ENCODE results near the gene METTL24. TPM values are rescaled to one million over a fixed set of nuclear protein-coding genes. Genes with fewer than 3 reads are reported as not detected.
A peak's percentile ranks its signal among the peaks of the same experiment; 100 is the strongest.
"Not testable (repeated sequence)": the region's sequence is repeated elsewhere in the genome, so short reads cannot be mapped to it uniquely, and the experiment has no call there.

Gene METTL24
- total RNA-seq, 1 experiment from 2014 or later, result 0.61 TPM

- no peak overlapping the region for H3K4me3 Mint-ChIP-seq
- H4K20me1 ChIP-seq (ENCODE audit: control insufficient read depth, insufficient read depth, insufficient read length), result no peaks in the 10 kb centered on the region
- no peak overlapping the region for H3K14ac ChIP-seq (ENCODE audit: insufficient read depth, low read length)
- no peaks in the 10 kb centered on the region for H3K79me1 ChIP-seq (ENCODE audit: insufficient read depth, low read depth, low read length, poor library complexity, severe bottlenecking)
- no CpG with 5 or more reads among the region's 3 CpGs for WGBS (ENCODE audit: extremely low coverage, insufficient read length, low lambda C conversion rate)
- no peak overlapping the region for H2BK12ac ChIP-seq (ENCODE audit: insufficient read length, low read depth, low read length)
- peaks cover 3 to 8% of the 10 kb centered on the region in 2 experiments; a peak in 3 of 5 replicates for H3K9me3 Mint-ChIP-seq
- H3K9ac ChIP-seq (ENCODE audit: extremely low read depth, insufficient read length, low read length), result no peak overlapping the region
- no peak overlapping the region for H3T11ph ChIP-seq (ENCODE audit: low read length)
- H2BK20ac ChIP-seq (ENCODE audit: low read depth, low read length, poor library complexity, severe bottlenecking), result no peak overlapping the region
- H3K27me3 Mint-ChIP-seq (ENCODE audit: low read depth), result no peaks in the 10 kb centered on the region; the same call in 1 of the 2 replicates
- no peak overlapping the region for H2BK120ac ChIP-seq (ENCODE audit: low read depth, low read length, poor library complexity, severe bottlenecking)
- H3K4me1 ChIP-seq (ENCODE audit: insufficient read depth, low read length), result no peaks in the 10 kb centered on the region
- no peak overlapping the region for H3K18ac ChIP-seq (ENCODE audit: insufficient read length, low read depth, low read length)
- no peaks in the 10 kb centered on the region for H3K23me2 ChIP-seq (ENCODE audit: insufficient read length, low read depth, low read length, poor library complexity, severe bottlenecking)
- no peak overlapping the region for H2BK5ac ChIP-seq (ENCODE audit: insufficient read length, low read length)
- peaks cover 3 to 8% of the 10 kb centered on the region in 2 experiments; a peak in 3 of 4 replicates for H3K4me1 Mint-ChIP-seq
- peak overlapping the region in 2 of 3 experiments; percentile 10 to 45; a peak in 2 of 7 replicates for H3K27ac Mint-ChIP-seq
- no peak overlapping the region for H2AFZ ChIP-seq (ENCODE audit: low read length)
- no peak overlapping the region for H3K23ac ChIP-seq (ENCODE audit: insufficient read length, low read depth, low read length)
- H4K8ac ChIP-seq (replicated peaks; ENCODE audit: insufficient read length, low read depth, low read length), result no peak overlapping the region
- no peak overlapping the region for H4K91ac ChIP-seq (ENCODE audit: insufficient read length, low read depth, low read length)
- DNase-seq, result no peak
- no peak overlapping the region for H2AK5ac ChIP-seq (ENCODE audit: insufficient read length, low read length)
- no peaks in the 10 kb centered on the region for H3K27me3 ChIP-seq (ENCODE audit: insufficient read depth, low read length)
- H3K9me3 ChIP-seq (ENCODE audit: control insufficient read depth, low read depth, low read length), result no peaks in the 10 kb centered on the region
- TF ChIP-seq CTCF (conservative IDR thresholded peaks at IDR 0.05), result no peak
- no peak overlapping the region for H3K4ac ChIP-seq (ENCODE audit: low read depth, low read length)
- no peak overlapping the region for H3K27ac ChIP-seq (ENCODE audit: insufficient read length, low read depth, low read length)
- H3K79me2 ChIP-seq (ENCODE audit: insufficient read depth, low read length), result no peaks in the 10 kb centered on the region
- H3K4me2 ChIP-seq (ENCODE audit: insufficient read depth, insufficient read length, low read length), result no peak overlapping the region
- no peak overlapping the region for H2BK15ac ChIP-seq (ENCODE audit: low read depth, low read length)
- H3K56ac ChIP-seq (ENCODE audit: insufficient read length, low read depth, low read length), result no peak overlapping the region
- no peak overlapping the region for H4K5ac ChIP-seq (ENCODE audit: insufficient read length, low read depth, low read length)
- H3K36me3 Mint-ChIP-seq (ENCODE audit: insufficient read depth in 1 of 3, low read depth in 3 of 3), result peaks cover 0 to 7% (median 3%) of the 10 kb centered on the region in 3 experiments; a peak in 4 of 7 replicates
These were observed 47.2 kb downstream of the METTL24 start for GRCh38 chr6:110310861-110311446.

- H2BK20ac ChIP-seq (ENCODE audit: low read depth, low read length, poor library complexity, severe bottlenecking); H3K79me1 ChIP-seq (ENCODE audit: insufficient read depth, low read depth, low read length, poor library complexity, severe bottlenecking); H4K91ac ChIP-seq (ENCODE audit: insufficient read length, low read depth, low read length); H2BK12ac ChIP-seq (ENCODE audit: insufficient read length, low read depth, low read length); H3K9me3 Mint-ChIP-seq; H2AFZ ChIP-seq (ENCODE audit: low read length); H2BK15ac ChIP-seq (ENCODE audit: low read depth, low read length); H3K4me3 Mint-ChIP-seq; H3K4me1 ChIP-seq (ENCODE audit: insufficient read depth, low read length); H3K27me3 ChIP-seq (ENCODE audit: insufficient read depth, low read length); H3K79me2 ChIP-seq (ENCODE audit: insufficient read depth, low read length); H2BK5ac ChIP-seq (ENCODE audit: insufficient read length, low read length); H2BK120ac ChIP-seq (ENCODE audit: low read depth, low read length, poor library complexity, severe bottlenecking); H3K27me3 Mint-ChIP-seq (ENCODE audit: low read depth); H3K4me1 Mint-ChIP-seq; H3K9me3 ChIP-seq (ENCODE audit: control insufficient read depth, low read depth, low read length); H3K36me3 Mint-ChIP-seq (ENCODE audit: insufficient read depth in 1 of 3, low read depth in 3 of 3); H3K27ac Mint-ChIP-seq; H3K14ac ChIP-seq (ENCODE audit: insufficient read depth, low read length); H3K23me2 ChIP-seq (ENCODE audit: insufficient read length, low read depth, low read length, poor library complexity, severe bottlenecking); H4K8ac ChIP-seq (replicated peaks; ENCODE audit: insufficient read length, low read depth, low read length); H2AK5ac ChIP-seq (ENCODE audit: insufficient read length, low read length); H3K27ac ChIP-seq (ENCODE audit: insufficient read length, low read depth, low read length); H4K5ac ChIP-seq (ENCODE audit: insufficient read length, low read depth, low read length); H4K20me1 ChIP-seq (ENCODE audit: control insufficient read depth, insufficient read depth, insufficient read length); H3K9ac ChIP-seq (ENCODE audit: extremely low read depth, insufficient read length, low read length); H3K56ac ChIP-seq (ENCODE audit: insufficient read length, low read depth, low read length); H3K4ac ChIP-seq (ENCODE audit: low read depth, low read length); H3K23ac ChIP-seq (ENCODE audit: insufficient read length, low read depth, low read length); H3K4me2 ChIP-seq (ENCODE audit: insufficient read depth, insufficient read length, low read length); DNase-seq; H3K18ac ChIP-seq (ENCODE audit: insufficient read length, low read depth, low read length); H3T11ph ChIP-seq (ENCODE audit: low read length): not testable (repeated sequence)
- WGBS (ENCODE audit: extremely low coverage, insufficient read length, low lambda C conversion rate), result no CpG with 5 or more reads among the region's 4 CpGs
These were observed 48.7 kb downstream of the METTL24 start for GRCh38 chr6:110309432-110309831.

Data from H9 (cell line).